Stimulated activated naive B cell treated with anti-CD40 and anti-IgM and Interleukin-4, amounts not matched to agents 10 μg/mL and 1 μg/mL and 100 μg/mL, for 72 hours (primary cell): ENCODE results near the gene GOLGA5.

Experiments used
- ATAC-seq, 2 donors: fragments of 150-1000 bp; cut with Tn5 transposase; replicated peaks; 2 replicates each; pipeline ENCODE4 v1.10.0; 2021; ENCODE audit warnings: moderate library complexity in 1 of 2
- DNase-seq: peaks from one replicate; pipeline ENCODE4 v3.0.0; 2021
- H3K27ac Mint-ChIP-seq: one replicate; pipeline ENCODE4 v1.8.0; 2022; ENCODE audit warnings: mild to moderate bottlenecking, mixed read lengths
- H3K27me3 Mint-ChIP-seq, 2 donors: one replicate each; pipeline ENCODE4 v1.8.0; 2022; ENCODE audit warnings: mixed read lengths in 2 of 2
- H3K36me3 Mint-ChIP-seq, 2 donors: one replicate each; pipeline ENCODE4 v1.8.0; 2022; ENCODE audit warnings: mixed read lengths in 2 of 2, mild to moderate bottlenecking in 1 of 2
- H3K4me1 Mint-ChIP-seq, 2 donors: one replicate each; pipeline ENCODE4 v1.8.0; 2022; ENCODE audit warnings: mixed read lengths in 2 of 2, mild to moderate bottlenecking in 1 of 2
- H3K4me3 Mint-ChIP-seq, 2 donors: one replicate each; pipeline ENCODE4 v1.8.0; 2022; ENCODE audit warnings: mild to moderate bottlenecking in 2 of 2, mixed read lengths in 2 of 2, moderate library complexity in 1 of 2
- H3K9me3 Mint-ChIP-seq, 2 donors: one replicate each; pipeline ENCODE4 v1.8.0; 2022; ENCODE audit warnings: mixed read lengths in 2 of 2, mild to moderate bottlenecking in 1 of 2

GOLGA5 gene

DNA sequence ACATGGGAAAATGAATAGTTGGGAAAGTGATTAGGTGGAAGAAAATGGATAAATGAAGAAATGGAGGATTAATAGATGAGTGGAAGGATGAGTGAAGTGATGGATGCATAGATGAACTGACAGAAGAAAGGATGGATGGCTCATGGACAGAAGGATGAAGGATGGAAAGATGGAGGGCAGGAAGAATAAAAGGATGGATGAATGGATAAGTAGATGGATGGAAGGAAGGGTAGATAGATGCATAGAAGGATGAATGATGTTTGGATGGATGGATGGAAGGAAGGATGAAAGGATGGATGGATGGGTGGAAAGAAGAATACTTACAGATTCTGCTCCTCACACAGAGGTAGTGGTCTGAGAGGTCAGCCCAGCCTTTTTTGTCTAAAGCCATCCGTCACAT lies 93.1 kb downstream of the GOLGA5 start:
- ATAC-seq, result no peak
- H3K27ac Mint-ChIP-seq, result no peak overlapping the region
- H3K27me3 Mint-ChIP-seq, result peaks cover 37 to 38% of the 10 kb centered on the region in 2 donors
- H3K36me3 Mint-ChIP-seq, result no peaks in the 10 kb centered on the region
- peaks cover 0 to 2% of the 10 kb centered on the region in 2 donors for H3K4me1 Mint-ChIP-seq
- peaks cover 4 to 16% of the 10 kb centered on the region in 2 donors for H3K9me3 Mint-ChIP-seq
- DNase-seq, result no peak
- no peak overlapping the region for H3K4me3 Mint-ChIP-seq

DNA sequence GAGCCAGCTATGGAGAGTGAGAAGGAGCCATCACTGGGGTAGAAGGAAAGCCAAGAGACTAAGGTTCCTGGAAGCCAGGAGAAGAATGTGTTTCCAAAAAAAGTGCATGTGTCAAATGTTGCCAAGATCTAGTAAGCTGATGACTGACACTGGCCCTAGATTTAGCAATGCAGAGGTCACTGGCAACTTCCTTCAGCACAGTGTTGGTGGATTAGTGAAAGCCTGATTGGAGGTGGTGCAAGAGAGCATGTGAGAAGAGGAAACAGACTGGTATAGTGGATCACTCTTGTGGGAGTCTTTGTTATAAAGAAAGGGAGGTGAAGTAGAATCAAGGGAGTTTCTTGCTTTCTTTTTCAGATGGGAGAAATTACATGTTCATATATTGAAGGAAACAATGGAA lies 94.8 kb downstream of the GOLGA5 start:
- no peak overlapping the region for H3K4me3 Mint-ChIP-seq
- ATAC-seq, result no peak
- no peak for DNase-seq

More for the DNA sequence above, 94.8 kb downstream of the GOLGA5 start:
- Mint-ChIP-seq H3K36me3 (peaks cover 2 to 3% of the 10 kb centered on the region in 2 donors), H3K27ac (no peak overlapping the region), H3K27me3 (peaks cover 42 to 44% of the 10 kb centered on the region in 2 donors), H3K9me3 (peaks cover 8 to 21% of the 10 kb centered on the region in 2 donors), H3K4me1 (peaks cover 0 to 2% of the 10 kb centered on the region in 2 donors)
